A172 (cell line): ENCODE measurements around the gene POU1F1. TPM values are rescaled to one million over a fixed set of nuclear protein-coding genes. Genes with fewer than 3 reads are reported as not detected.
"Not testable (repeated sequence)": the region's sequence is repeated elsewhere in the genome, so short reads cannot be mapped to it uniquely, and the experiment has no call there.

Source experiments
- DNase-seq: peaks from one replicate; pipeline ENCODE4 v3.0.0-alpha.2; 2015; ENCODE audit warnings: low spot score
- total RNA-seq: library from RNA; depleted of rRNA; stranded (reverse); fragments of >200 nt; shearing (Covaris generic); gene quantifications from 2 replicates; pipeline ENCODE4 v1.2.3, GENCODE V29; 2014; rRNA removed

Gene POU1F1, protein sequence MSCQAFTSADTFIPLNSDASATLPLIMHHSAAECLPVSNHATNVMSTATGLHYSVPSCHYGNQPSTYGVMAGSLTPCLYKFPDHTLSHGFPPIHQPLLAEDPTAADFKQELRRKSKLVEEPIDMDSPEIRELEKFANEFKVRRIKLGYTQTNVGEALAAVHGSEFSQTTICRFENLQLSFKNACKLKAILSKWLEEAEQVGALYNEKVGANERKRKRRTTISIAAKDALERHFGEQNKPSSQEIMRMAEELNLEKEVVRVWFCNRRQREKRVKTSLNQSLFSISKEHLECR
- total RNA-seq = not detected in 2 replicates

DNA sequence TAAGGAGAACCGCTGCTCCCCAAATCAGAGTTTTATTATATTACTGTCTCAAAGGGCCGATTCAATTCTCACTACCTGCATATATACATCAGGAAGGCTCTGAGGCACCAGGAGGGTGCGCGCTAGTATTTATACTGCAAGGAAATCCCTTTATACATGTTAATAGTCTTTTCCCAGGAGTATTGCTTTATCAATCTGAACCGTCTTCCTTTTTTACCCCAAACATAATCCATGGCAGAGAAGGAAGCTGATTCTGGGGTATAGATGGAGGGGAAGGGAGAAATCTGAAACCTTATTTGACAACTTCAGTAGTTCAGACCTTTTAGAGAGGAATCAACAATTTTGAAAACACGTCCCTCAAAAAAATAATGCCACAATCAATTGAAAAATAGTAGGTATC lies at the start of gene POU1F1:
Gene POU1F1 (minus strand): TSS at position 101 of the 400 bp plus-strand sequence. CDS start 122 bp downstream, outside the sequence.
- no peak for DNase-seq

DNA sequence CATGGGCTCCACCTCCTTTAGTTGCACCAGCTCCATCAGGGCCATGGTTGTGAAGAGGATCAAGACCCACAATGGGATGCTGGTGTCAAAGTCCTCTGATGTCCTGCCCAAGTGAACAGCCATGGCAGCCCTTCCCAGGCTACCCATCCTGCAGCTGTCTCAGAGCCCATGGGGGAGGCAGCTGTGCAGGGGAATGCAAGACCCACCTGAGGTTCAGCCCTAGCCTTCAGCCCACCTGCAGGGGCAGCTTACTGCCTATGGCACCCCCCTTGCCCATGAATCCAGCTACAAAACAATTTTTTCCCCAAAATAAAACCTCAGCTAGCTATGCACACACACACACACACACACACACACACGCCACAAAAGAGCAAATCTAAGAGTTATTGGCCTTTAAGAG lies 48.2 kb upstream of the POU1F1 start:
- DNase-seq = no peak

DNA sequence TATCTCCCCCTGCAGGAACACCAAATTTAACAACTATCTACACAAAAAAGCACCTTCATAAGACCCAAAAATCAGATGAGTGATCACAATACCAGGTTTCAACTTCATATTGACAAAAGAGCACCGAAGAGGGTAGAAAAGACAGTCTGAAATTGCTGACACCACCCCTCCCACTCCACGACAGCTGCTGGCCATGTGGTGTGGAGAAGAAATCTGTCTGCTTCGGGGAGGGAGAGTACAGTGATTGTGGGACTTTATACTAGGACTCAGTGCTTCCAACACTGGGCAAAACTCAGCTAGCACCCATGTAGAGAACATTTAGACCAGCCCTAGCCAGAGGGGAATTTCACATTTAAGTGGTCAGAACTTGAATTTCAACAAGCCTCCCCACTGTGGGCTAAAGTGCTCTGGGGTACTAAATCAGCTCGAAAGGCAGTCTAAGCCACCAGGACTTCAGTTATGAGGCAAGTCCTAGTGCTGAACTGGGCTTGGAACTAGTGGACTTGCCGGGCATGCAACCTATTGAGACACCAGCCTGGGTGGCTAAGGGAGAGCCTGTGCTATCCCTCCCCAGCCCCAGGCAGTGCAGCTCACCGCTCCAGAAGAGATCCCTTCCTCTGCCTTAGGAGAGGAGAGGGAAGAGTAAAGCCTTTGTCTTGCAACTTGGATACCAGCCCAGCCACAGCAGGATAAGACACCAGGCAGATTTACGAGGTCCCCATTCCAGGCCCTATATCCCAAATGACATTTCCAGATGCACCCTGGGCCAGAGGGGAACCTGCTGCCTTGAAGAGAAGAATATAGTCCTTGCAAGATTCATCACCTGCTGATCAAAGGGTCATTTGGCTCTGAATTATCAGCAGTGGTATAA lies 44.6 kb upstream of the POU1F1 start:
- peak; percentile 83 for DNase-seq

DNA sequence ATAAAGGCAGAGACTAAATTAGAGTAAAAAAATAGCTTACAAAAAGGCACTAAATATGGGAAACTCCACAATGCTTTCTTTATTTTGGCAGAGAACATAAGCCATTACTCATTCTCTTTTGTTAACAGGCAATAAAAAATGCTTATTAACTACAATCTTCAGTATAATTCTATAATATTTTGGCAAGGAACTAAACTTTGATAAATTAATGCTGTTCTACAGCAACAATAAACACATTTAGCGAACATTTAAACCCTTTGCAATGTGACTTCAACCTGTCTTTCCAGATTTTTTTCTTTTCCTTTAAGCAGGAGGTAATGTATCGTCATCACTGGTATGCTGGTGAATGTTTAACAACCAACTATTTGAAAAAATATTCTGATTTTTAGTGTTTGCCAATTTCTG lies 42.2 kb upstream of the POU1F1 start:
- peak; percentile 52 for DNase-seq

DNA sequence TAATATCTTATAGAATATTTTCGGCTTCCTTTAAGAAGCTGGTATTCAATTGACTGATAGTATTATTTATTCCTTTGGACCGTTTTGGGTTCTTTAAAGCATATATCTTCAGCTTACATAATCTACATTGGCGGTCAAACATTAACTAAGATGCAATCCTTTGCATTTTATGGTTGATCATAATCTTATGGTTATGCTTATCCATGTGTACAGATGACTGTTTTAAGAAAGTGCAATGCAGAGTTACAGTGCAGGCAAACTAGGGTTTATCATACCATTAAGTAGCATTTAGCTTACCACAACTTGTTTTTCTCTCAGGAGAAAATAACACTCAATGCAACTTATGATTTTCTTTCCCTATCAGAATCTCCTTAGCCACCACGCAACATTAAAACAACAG lies 41.4 kb upstream of the POU1F1 start:
- DNase-seq = no peak

DNA sequence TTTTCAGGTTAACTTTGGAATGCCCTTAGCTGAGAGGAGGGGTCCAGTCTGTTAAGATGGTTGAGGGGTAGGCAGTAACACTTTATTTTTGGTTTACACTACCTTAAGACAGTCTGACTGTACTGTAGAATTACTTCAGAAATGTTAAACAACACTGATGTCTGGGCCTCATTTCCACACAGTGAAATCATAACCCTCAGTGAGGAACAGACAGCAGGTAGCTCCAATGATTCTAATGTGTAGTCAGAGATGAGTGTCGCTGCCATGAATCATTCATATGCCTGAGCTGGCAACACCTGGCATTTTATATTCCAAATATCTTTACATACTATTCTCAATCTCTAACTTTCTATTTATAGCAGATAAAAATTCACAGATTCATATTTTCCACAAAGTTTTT lies 37.3 kb upstream of the POU1F1 start:
- DNase-seq = no peak

DNA sequence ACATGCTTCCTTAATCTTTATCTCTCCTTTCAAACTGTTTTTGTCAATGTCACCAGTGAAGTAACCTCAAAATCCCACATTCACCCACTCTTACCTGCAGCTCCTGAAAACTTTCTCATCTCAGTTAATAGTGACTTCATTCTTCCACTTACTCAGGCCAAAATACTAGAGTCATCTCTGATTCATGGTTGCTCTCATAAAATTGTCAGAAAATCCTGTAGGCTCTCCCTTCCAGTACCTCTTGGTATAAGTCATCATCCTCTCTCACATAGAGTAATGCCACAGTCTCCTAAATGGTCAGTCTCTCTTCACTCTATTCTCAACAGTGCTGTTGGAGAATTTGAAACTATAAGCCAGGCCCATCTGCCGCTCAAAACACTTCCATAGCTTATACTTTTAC lies 34.9 kb upstream of the POU1F1 start:
- DNase-seq = peak; percentile 69

DNA sequence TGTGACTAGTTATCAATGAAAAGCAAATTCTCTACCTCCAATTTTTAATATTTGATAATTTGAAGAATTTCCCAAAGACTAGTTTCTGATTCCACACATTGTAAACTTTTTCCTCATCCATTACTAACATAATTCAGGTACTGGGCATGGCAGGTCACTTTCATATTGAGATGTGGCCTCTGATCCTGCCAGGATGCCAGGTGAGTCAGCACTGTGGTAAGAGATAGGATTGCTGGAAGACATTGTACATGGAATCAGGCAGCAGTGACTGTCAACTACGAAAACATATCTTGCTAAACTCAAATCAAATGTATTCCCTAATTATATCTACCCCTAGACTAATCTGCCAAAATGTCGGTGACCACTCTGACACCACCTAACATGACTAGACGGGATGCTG lies 33.2 kb upstream of the POU1F1 start:
- peak; percentile 77 for DNase-seq

DNA sequence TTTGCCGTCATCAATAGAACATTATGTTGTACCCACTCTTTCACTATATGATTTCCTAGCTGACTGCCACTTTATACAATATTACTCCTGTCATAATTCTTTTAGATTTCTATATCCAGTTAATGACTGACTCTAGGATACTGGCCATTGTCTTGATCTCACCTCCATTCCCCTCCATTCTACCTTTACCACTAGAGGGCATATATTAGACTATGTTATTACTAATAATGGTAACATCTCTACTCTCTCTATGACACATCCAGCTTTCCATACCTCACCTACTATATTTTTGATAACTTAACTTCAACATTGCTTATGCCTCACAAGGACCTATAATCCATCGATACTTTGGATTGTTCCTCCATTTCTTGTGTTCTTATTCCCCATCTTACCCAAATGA lies 31.4 kb upstream of the POU1F1 start:
- DNase-seq = no peak

DNA sequence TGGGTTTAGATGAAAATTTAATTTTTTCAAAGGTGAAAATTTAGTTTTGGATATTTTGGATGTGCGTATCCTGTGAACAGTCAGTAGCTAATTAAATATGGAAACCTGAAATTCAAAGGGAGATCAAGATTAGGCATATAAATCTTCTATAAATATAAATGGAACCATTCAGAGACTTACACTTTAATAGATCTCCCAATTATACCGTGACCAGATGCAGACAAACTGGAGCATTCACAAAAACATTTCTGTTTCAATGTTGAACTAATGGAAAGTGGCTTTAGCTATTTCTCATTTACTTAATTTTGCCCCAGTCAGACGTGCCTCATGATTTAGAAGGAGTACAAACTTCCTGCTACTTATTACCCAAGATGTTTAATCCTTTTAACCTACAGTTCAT lies 29.1 kb upstream of the POU1F1 start:
- no peak for DNase-seq

DNA sequence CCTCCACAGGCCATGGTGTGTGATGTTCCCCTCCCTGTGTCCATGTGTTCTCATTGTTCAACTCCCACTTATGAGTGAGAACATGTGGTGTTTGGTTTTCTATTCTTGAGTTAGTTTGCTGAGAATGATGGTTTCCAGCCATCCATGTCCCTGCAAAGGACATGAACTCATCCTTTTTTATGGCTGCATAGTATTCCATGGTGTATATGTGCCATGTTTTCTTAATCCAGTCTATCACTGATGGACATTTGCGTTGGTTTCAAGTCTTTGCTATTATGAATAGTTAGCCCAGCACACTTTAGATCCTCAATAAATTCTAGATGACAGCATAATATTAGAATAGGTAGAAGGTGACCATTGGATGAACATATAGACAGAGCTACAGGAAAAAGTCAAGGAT lies 28.6 kb upstream of the POU1F1 start:
- not testable (repeated sequence) for DNase-seq

DNA sequence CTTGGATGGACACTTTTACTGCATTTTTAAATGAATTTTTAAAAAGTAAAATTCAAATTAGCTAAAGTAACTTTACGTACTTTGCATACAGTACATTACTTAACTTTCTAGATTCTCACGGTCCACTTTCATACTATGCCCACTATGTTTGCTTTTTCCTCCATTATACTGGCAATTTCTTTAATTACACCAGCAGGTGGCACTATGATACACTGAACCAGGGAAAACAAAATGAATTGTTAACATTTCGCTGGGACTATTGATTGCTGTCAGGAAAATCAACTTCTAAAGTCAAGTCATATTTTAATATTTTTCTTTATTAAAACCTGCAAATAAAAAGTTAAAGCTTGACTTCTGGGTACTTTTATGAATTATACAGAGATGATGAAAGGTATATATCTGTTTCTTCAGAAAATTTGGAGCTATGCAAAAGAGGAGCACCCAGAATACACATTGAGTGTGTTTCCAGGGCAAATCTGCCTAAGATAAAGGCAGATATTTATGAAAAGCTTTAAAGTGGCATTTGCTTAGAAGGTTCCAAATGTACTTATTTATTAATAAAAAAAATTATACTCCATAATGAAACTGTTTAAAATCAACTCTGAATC lies 21.8 kb upstream of the POU1F1 start:
- DNase-seq = peak; percentile 68

DNA sequence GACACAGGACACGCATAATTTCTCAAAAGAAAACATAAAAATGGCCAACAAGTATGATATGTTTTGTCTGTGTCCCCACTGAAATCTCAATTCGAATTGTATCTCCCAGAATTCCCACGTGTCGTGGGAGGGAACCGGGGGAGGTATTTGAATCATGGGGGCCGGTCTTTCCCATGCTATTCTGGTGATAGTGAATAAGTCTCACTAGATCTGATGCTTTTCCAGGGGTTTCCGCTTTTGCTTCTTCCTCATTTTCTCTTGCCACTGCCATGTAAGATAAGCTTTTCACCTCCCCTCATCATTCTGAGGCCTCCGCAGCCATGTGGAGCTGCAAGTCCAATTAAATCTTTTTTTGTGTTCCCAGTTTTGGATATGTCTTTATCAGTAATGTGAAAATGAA lies 12.1 kb upstream of the POU1F1 start:
- DNase-seq = no peak

DNA sequence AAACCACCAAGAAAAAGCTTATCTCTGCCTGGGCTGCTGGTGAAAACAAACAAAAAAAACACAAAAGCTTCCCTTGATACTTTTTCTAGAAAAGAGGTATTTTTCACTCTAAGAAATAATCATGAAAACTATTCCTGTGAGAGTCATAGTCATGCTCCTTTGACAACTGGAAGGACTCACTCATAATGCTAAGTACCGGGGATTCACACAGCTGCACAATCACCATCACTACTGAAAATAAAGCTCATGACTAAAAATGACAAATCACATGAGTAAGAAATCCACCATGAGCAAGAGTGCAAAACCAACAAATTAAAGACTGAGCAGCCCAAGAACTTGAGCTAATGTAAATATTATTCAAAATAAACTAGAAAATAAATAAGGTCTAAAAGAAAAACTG lies 10.6 kb upstream of the POU1F1 start:
- peak; percentile 51 for DNase-seq

DNA sequence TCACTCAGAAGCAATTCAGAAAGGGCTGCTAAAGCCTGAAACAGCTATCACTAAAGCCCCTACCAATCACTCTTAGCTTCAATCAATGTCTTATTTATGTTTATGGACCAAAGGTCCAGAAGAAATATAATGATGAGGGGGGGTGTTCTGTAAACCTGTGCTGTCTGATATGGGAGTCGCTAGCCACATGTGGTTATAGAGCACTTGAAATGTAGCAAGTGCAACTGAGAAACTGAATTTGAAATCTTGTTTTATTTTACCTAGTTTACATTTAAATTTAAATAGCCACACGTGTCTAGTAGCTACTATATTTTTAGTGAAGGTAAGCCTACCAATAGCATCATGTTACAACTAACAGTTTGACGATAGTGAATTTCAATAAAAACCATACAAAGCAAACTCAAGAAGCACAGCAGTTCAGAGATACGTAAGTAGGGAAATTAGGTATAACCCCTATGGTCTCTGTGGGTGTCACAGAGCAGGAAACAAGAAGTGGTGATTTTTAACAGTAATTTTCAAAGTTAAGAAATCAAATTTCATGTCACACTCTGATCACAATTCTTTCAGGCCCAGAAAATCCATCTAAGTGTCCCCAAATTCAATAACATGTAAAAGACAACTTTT lies 3.6 kb downstream of the POU1F1 start:
- DNase-seq = no peak

DNA sequence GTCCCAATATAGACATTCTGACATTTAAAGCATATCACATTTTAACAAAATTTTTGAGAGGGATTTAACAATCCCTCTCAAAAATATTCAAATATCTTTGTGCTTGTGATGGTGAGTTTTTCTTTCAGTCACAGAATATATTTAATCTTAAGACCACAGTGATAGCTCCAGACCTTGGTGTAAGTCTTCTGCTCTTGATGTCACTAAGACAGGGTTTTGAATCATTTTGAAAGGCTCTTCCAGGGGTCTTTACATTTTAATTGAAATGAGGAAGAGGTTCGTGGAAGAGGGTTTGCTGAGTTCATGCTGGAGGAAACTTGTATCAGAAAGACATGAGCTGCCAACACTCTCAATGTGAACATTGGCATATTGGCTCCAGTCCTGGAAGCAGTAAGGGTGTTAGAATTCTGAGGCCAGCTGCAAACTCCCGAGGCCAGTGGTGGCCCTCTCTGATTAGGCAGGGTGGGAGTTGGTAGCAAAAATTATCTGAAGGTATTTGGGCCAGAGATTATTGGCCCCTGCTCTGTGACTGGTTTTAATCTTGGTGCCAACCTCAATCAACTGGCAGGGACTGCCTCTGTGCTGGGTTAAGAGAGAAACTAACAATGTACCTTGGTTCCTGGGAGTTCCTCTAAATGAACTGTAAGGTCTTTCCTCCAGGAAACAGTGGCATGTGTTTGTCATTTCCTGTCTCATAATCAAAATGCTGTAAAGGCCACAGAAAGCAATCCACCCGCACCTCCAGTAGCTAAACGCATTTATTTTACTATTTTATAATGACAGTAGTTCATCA lies 5.3 kb downstream of the POU1F1 start:
- DNase-seq = peak; percentile 29

DNA sequence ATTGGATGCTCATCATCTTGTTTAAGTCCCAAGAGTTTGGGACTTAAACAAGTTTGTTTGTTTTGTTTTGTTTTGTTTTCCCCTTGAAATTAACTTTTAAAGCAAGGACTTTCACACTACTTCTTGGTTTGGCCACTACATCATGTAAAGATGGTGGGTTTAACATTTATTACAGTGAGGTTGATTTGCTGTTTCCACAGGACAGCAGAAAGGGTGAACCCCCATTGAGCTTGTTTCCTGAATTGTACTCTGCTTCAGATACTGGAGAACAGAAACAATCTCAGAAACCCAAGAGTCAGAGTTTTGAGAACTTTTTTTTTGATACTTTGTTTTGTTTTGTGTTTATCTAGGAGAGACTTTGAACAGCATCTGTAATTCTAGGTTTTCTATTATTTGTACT lies 6.7 kb downstream of the POU1F1 start:
- no peak for DNase-seq

DNA sequence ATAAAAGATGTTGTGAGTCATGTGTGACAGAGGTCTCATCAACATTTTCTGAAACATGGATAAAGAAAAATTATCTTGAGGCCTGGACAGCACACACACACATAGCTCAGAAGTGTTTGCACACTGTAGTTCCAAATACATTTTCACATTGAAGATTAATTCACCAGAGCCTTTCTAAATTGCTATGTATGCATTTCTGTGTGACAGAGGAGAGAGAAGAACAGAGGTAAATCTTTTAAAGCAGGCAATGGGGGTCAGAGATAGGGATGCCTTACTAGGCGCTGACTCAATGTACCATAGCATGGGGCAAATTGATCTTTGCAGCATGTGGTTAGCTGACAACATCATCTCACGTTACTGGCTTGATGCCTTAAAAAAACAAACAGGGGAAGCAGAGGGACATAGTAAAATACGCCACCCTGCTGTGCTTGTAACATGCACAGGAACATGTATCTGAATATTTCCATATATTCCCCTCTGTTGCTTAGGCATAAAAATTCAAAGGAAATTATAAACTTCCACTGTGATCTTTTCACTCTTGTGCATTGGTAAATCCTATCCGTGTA lies 7.7 kb downstream of the POU1F1 start:
- DNase-seq = no peak

DNA sequence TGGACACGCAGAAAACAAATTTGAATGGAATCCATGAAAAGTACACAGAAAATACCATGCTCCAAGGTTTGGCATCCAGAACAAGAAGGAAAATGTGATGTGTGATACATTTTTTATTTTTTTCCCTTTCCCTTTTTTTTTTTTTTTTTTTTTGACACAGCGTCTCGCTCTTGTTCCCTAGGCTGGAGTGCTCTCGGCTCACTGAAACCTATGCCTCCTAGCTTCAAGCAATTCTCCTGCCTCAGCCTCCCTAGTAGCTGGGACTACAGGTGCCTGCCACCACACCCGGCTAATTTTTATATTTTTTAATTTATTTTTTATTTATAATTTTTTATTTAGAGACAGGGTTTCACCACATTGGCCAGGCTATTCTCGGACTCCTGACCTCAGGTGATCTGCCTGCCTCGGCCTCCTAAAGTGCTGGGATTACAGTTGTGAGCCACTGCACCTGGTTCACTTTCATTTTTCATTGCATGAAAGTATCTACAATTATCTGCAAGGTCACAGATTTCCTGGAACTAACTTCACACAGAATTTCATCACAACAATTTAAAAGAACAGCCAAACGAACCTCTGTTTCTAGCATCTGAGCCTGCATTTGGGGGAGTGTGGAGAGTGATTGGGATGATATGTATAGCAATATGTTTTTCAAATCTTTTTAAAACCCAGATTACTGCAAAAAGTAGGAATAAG lies 8.3 kb downstream of the POU1F1 start:
- DNase-seq = no peak

DNA sequence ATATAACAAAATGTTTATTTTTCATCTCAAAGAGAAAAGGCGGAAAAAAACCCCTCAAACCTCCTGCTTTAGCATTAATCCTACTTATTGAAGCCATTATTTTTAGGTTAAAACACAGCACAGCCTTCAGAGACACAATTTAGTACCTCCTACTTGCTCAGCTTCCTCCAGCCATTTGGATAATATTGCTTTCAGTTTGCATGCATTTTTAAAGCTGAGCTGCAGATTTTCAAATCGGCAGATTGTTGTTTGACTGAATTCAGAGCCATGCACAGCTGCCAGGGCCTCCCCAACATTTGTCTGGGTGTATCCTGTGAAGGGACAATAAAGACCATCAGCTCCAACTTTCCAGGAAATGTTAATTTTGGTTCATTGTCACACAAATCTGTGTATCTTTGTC lies 14.5 kb downstream of the POU1F1 start:
- no peak for DNase-seq
